ENCODE measurements around the gene MYOM1.

MYOM1 gene

GRCh38 chr18:3219631-3220335, at the start of gene MYOM1:
Gene MYOM1, minus strand, starts transcription at chr18:3219968. Its CDS starts 4,745 bp downstream, at chr18:3215223.
- H3K36me3 ChIP-seq (ENCODE audit: control insufficient read depth, insufficient read depth, low read length) = no peaks in the 10 kb centered on the region
- peaks cover 6% of the 10 kb centered on the region for H3K4me1 ChIP-seq (ENCODE audit: control insufficient read depth, insufficient read depth, low read length)
- no peaks in the 10 kb centered on the region for H3K9me3 ChIP-seq (ENCODE audit: control insufficient read depth, insufficient read depth, low read length)
- H3K27me3 ChIP-seq (ENCODE audit: control insufficient read depth, insufficient read depth, low read length) = no peaks in the 10 kb centered on the region
- no peak within 1 kb of the TSS for H3K9ac ChIP-seq (ENCODE audit: low read depth, low read length)
- H3K4me3 ChIP-seq (ENCODE audit: low read depth, low read length) = no peak within 1 kb of the TSS

- Histone ChIP-seq H3K4me3 (ENCODE audit: low read depth, low read length) (no peak overlapping the region), H3K4me1 (ENCODE audit: control insufficient read depth, insufficient read depth, low read length) (peaks cover 11% of the 10 kb centered on the region)
Measured at GRCh38 chr18:3269241-3269913, 49.6 kb upstream of the MYOM1 start.

GRCh38 chr18:3268306-3268705, 48.5 kb upstream of the MYOM1 start:
- peaks cover 15% of the 10 kb centered on the region for H3K4me1 ChIP-seq (ENCODE audit: control insufficient read depth, insufficient read depth, low read length)
- no peaks in the 10 kb centered on the region for H3K27me3 ChIP-seq (ENCODE audit: control insufficient read depth, insufficient read depth, low read length)
- H3K9ac ChIP-seq (ENCODE audit: low read depth, low read length) = no peak overlapping the region
- no peaks in the 10 kb centered on the region for H3K9me3 ChIP-seq (ENCODE audit: control insufficient read depth, insufficient read depth, low read length)
- no peaks in the 10 kb centered on the region for H3K36me3 ChIP-seq (ENCODE audit: control insufficient read depth, insufficient read depth, low read length)
- H3K4me3 ChIP-seq (ENCODE audit: low read depth, low read length) = no peak overlapping the region

More at GRCh38 chr18:3269241-3269913, 49.6 kb upstream of the MYOM1 start:
- Histone ChIP-seq H3K9ac (ENCODE audit: low read depth, low read length) (no peak overlapping the region), H3K36me3 (ENCODE audit: control insufficient read depth, insufficient read depth, low read length) (no peaks in the 10 kb centered on the region), H3K9me3 (ENCODE audit: control insufficient read depth, insufficient read depth, low read length) (no peaks in the 10 kb centered on the region), H3K27me3 (ENCODE audit: control insufficient read depth, insufficient read depth, low read length) (no peaks in the 10 kb centered on the region)

- no peaks in the 10 kb centered on the region for H3K36me3 ChIP-seq (ENCODE audit: control insufficient read depth, insufficient read depth, low read length)
- H3K9me3 ChIP-seq (ENCODE audit: control insufficient read depth, insufficient read depth, low read length) = no peaks in the 10 kb centered on the region
- H3K4me1 ChIP-seq (ENCODE audit: control insufficient read depth, insufficient read depth, low read length) = peaks cover 16% of the 10 kb centered on the region
- peak overlapping the region; percentile 39 for H3K9ac ChIP-seq (ENCODE audit: low read depth, low read length)
- no peaks in the 10 kb centered on the region for H3K27me3 ChIP-seq (ENCODE audit: control insufficient read depth, insufficient read depth, low read length)
- H3K4me3 ChIP-seq (ENCODE audit: low read depth, low read length) = no peak overlapping the region
Measured at GRCh38 chr18:3266062-3266608, 46.4 kb upstream of the MYOM1 start.

GRCh38 chr18:3265564-3266033, 45.8 kb upstream of the MYOM1 start:
- Histone ChIP-seq H3K9me3 (ENCODE audit: control insufficient read depth, insufficient read depth, low read length) (no peaks in the 10 kb centered on the region), H3K9ac (ENCODE audit: low read depth, low read length) (no peak overlapping the region), H3K4me1 (ENCODE audit: control insufficient read depth, insufficient read depth, low read length) (peaks cover 16% of the 10 kb centered on the region), H3K4me3 (ENCODE audit: low read depth, low read length) (no peak overlapping the region), H3K27me3 (ENCODE audit: control insufficient read depth, insufficient read depth, low read length) (no peaks in the 10 kb centered on the region), H3K36me3 (ENCODE audit: control insufficient read depth, insufficient read depth, low read length) (no peaks in the 10 kb centered on the region)

- H3K9ac ChIP-seq (ENCODE audit: low read depth, low read length) = no peak overlapping the region
- no peak overlapping the region for H3K4me3 ChIP-seq (ENCODE audit: low read depth, low read length)
- H3K4me1 ChIP-seq (ENCODE audit: control insufficient read depth, insufficient read depth, low read length) = peaks cover 11% of the 10 kb centered on the region
- no peaks in the 10 kb centered on the region for H3K36me3 ChIP-seq (ENCODE audit: control insufficient read depth, insufficient read depth, low read length)
- H3K9me3 ChIP-seq (ENCODE audit: control insufficient read depth, insufficient read depth, low read length) = no peaks in the 10 kb centered on the region
- no peaks in the 10 kb centered on the region for H3K27me3 ChIP-seq (ENCODE audit: control insufficient read depth, insufficient read depth, low read length)
Measured at GRCh38 chr18:3264362-3264761, 44.6 kb upstream of the MYOM1 start.

GRCh38 chr18:3263132-3263700, 43.4 kb upstream of the MYOM1 start:
- Histone ChIP-seq H3K9me3 (ENCODE audit: control insufficient read depth, insufficient read depth, low read length) (no peaks in the 10 kb centered on the region), H3K36me3 (ENCODE audit: control insufficient read depth, insufficient read depth, low read length) (no peaks in the 10 kb centered on the region), H3K4me1 (ENCODE audit: control insufficient read depth, insufficient read depth, low read length) (peaks cover 11% of the 10 kb centered on the region)

GRCh38 chr18:3262234-3263131, 42.7 kb upstream of the MYOM1 start:
- H3K9me3 ChIP-seq (ENCODE audit: control insufficient read depth, insufficient read depth, low read length) = no peaks in the 10 kb centered on the region
- H3K4me1 ChIP-seq (ENCODE audit: control insufficient read depth, insufficient read depth, low read length) = peaks cover 11% of the 10 kb centered on the region
- no peaks in the 10 kb centered on the region for H3K36me3 ChIP-seq (ENCODE audit: control insufficient read depth, insufficient read depth, low read length)
- peak overlapping the region; percentile 99 for H3K9ac ChIP-seq (ENCODE audit: low read depth, low read length)
- peak overlapping the region; percentile 67 for H3K4me3 ChIP-seq (ENCODE audit: low read depth, low read length)
- no peaks in the 10 kb centered on the region for H3K27me3 ChIP-seq (ENCODE audit: control insufficient read depth, insufficient read depth, low read length)

More at GRCh38 chr18:3263132-3263700, 43.4 kb upstream of the MYOM1 start:
- Histone ChIP-seq H3K9ac (ENCODE audit: low read depth, low read length) (peak overlapping the region; percentile 71), H3K27me3 (ENCODE audit: control insufficient read depth, insufficient read depth, low read length) (no peaks in the 10 kb centered on the region), H3K4me3 (ENCODE audit: low read depth, low read length) (peak overlapping the region; percentile 67)

- no peaks in the 10 kb centered on the region for H3K27me3 ChIP-seq (ENCODE audit: control insufficient read depth, insufficient read depth, low read length)
- H3K9me3 ChIP-seq (ENCODE audit: control insufficient read depth, insufficient read depth, low read length) = no peaks in the 10 kb centered on the region
- peak within 1 kb of the TSS; percentile 67 for H3K4me3 ChIP-seq (ENCODE audit: low read depth, low read length)
- H3K9ac ChIP-seq (ENCODE audit: low read depth, low read length) = peak within 1 kb of the TSS; percentile 99
- H3K36me3 ChIP-seq (ENCODE audit: control insufficient read depth, insufficient read depth, low read length) = no peaks in the 10 kb centered on the region
- peaks cover 8% of the 10 kb centered on the region for H3K4me1 ChIP-seq (ENCODE audit: control insufficient read depth, insufficient read depth, low read length)
Measured at GRCh38 chr18:3261373-3262233, 41.8 kb upstream of the MYOM1 start, which contains the start of gene MYL12B. Gene MYL12B, plus strand, starts transcription at chr18:3262133. Its CDS starts 10,766 bp downstream, at chr18:3272899.

GRCh38 chr18:3260995-3261372, 41.2 kb upstream of the MYOM1 start:
- peaks cover 10% of the 10 kb centered on the region for H3K4me1 ChIP-seq (ENCODE audit: control insufficient read depth, insufficient read depth, low read length)
- H3K36me3 ChIP-seq (ENCODE audit: control insufficient read depth, insufficient read depth, low read length) = no peaks in the 10 kb centered on the region
- no peaks in the 10 kb centered on the region for H3K9me3 ChIP-seq (ENCODE audit: control insufficient read depth, insufficient read depth, low read length)
- H3K9ac ChIP-seq (ENCODE audit: low read depth, low read length) = peak overlapping the region; percentile 99
- no peaks in the 10 kb centered on the region for H3K27me3 ChIP-seq (ENCODE audit: control insufficient read depth, insufficient read depth, low read length)
- peak overlapping the region; percentile 67 for H3K4me3 ChIP-seq (ENCODE audit: low read depth, low read length)
